Bronchial epithelial cell (primary cell): ENCODE data around the gene BCL2L1. TPM values are rescaled to one million over a fixed set of nuclear protein-coding genes. Genes with fewer than 3 reads are reported as not detected.

Experiments used
- DNase-seq: peaks from one replicate; pipeline ENCODE4 v3.0.0-alpha.2; 2010; ENCODE audit warnings: low read depth
- FAIRE-seq: peaks from 2 replicates; lab custom pipeline; 2011; peaks lifted over from hg19 to GRCh38; lab: Jason Lieb, UNC
- H3K27me3 ChIP-seq: 2 replicates; pipeline ENCODE4 v1.5.1; 2011; ENCODE audit warnings: low read length; ENCODE audit not compliant: control insufficient read depth, insufficient read depth
- H3K36me3 ChIP-seq: 2 replicates; pipeline ENCODE4 v1.5.1; 2011; ENCODE audit warnings: low read length; ENCODE audit not compliant: control insufficient read depth, insufficient read depth
- H3K4me3 ChIP-seq: 2 replicates; pipeline ENCODE4 v1.5.1; 2011; ENCODE audit warnings: mild to moderate bottlenecking, low read depth, low read length, control low read depth
- total RNA-seq: library from RNA; depleted of rRNA; stranded (reverse); fragments of >200 nt; gene quantifications from 2 replicates; pipeline ENCODE4 v1.2.1, GENCODE V29; 2014
- TF ChIP-seq, protein P1 (sequence below): IDR thresholded peaks from 2 replicates; pipeline ENCODE4 v1.5.1; 2011; ENCODE audit warnings: mild to moderate bottlenecking, moderate library complexity, low read length, control low read depth, inconsistent platforms; ENCODE audit not compliant: insufficient read depth, severe bottlenecking

BCL2L1 gene
- total RNA-seq, 1 donor from 2014 or later, result 93.5 TPM

DNA sequence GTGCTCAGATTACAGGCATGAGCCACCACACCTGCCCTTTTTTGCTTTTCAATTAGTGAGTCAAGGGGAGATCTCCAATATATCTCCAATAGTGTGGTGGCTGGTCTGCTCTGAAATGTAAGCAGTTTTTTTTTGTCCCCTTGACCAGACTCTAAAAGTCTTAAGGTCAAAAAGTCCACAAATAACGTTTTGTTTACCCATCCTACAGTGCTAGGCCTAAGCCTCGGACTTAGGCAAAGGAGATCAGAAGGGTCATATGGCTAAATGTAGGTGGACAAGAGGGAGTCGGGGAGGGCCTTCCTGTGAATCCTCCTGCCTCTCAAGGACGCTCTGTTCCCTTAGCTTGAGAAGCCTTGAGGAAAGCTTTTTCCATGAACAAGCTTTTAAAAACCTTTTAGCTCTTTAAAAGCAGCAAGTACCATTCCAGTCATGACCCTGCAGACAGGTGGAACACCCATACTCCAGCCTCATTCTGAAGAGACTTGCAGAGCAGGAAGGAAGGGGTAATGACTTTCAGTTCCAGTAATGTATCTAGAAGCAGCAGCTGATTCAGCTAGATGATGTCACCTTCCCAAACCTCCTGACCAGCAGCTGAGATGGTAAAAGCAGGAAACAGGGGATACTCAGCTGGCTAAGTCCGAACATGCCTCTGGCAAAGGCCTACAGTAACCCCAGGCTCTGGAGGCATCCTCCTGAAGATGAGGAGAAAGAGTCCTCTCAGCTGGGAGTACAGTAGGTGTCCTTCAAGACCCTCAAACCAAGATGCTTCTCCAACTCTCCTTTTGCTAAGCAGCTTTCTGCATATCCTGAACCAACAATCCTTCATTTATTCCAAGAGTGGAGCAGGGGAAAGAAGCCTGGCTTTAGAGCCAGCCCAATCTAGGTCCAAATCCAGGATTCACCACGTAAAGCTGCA lies 23.6 kb downstream of the BCL2L1 start:
- TF ChIP-seq, protein P1, sequence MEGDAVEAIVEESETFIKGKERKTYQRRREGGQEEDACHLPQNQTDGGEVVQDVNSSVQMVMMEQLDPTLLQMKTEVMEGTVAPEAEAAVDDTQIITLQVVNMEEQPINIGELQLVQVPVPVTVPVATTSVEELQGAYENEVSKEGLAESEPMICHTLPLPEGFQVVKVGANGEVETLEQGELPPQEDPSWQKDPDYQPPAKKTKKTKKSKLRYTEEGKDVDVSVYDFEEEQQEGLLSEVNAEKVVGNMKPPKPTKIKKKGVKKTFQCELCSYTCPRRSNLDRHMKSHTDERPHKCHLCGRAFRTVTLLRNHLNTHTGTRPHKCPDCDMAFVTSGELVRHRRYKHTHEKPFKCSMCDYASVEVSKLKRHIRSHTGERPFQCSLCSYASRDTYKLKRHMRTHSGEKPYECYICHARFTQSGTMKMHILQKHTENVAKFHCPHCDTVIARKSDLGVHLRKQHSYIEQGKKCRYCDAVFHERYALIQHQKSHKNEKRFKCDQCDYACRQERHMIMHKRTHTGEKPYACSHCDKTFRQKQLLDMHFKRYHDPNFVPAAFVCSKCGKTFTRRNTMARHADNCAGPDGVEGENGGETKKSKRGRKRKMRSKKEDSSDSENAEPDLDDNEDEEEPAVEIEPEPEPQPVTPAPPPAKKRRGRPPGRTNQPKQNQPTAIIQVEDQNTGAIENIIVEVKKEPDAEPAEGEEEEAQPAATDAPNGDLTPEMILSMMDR, result no peak
- FAIRE-seq (no peak), DNase-seq (peak; percentile 100)
- peaks cover 10% of the 10 kb centered on the region for H3K36me3 ChIP-seq
- no peak overlapping the region for H3K4me3 ChIP-seq
- H3K27me3 ChIP-seq, result no peaks in the 10 kb centered on the region

DNA sequence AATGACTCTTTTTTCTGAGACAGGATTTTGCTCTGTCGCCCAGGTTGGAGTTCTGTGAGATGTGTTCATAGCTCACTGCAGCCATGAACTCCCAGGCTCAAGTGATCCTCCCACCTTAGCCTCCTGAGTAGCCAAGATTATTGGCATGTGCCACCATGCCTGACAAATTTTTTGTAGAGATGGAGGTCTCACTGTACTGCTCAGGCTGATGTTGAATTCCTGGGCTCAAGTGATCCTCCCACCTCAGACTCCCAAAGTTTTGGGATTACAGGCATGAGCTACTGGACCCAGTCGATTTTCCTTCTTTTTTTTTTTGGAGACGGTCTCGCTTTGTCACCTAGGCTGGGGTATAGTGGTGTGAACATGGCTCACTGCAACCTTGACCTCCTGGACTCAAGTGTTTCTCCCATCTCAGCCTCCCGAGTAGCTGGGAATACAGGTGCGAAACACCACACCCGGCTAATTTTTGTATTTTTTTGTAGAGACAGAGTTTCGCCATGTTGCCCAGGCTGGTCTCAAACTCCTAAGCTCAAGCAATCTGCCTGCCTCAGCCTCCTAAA lies 24.3 kb downstream of the BCL2L1 start:
- TF ChIP-seq, protein P1, result no peak
- no peak for DNase-seq
- H3K27me3 ChIP-seq, result no peaks in the 10 kb centered on the region
- no peak for FAIRE-seq
- peaks cover 12% of the 10 kb centered on the region for H3K36me3 ChIP-seq
- no peak overlapping the region for H3K4me3 ChIP-seq

DNA sequence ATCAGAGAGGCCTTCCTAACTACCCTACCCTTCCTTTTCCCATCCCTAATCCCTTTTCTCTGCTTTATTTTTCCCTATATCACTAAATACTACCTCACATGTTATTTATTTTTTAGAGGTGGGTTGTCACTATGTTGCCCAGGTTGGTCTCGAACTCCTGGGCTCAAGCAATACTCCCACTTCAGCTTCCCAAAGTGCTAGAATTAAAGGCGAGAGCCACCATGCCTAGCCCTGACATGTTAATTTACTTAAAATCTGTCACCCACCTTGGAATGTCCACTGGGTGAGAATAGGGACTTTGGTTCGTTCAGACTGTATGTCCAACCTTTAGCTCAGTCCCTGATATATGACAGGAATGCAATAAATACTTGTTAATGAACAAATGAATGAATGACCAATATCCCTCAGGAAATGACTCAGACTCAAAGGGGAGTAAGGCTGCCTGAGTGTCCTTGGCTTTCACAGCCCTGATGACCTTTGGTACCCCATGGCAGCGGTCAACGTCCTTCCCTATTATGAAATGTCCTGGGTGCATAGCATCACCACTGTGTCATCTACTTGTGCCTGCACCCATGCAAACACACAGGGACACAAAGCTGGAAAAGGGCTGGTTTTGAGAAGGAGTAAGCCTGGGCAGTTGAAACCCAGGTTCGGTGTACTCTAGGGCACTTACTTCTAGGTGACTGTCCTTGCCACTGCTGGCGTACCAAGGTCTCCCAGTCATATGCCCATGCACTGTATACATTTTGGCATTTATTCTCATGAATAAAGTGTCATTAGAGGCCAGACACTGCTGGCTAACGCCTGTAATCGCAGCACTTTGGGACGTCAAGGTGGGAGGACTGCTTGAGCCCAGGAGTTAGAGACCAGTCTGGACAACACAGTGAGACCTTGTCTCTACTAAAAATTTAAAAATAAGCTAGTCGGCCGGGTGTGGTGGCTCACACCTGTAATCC lies 26.5 kb downstream of the BCL2L1 start:
- FAIRE-seq (no peak), DNase-seq (peak; percentile 48)
- TF ChIP-seq, protein P1, result no peak
- no peaks in the 10 kb centered on the region for H3K27me3 ChIP-seq
- peaks cover 15% of the 10 kb centered on the region for H3K36me3 ChIP-seq
- H3K4me3 ChIP-seq, result no peak overlapping the region

DNA sequence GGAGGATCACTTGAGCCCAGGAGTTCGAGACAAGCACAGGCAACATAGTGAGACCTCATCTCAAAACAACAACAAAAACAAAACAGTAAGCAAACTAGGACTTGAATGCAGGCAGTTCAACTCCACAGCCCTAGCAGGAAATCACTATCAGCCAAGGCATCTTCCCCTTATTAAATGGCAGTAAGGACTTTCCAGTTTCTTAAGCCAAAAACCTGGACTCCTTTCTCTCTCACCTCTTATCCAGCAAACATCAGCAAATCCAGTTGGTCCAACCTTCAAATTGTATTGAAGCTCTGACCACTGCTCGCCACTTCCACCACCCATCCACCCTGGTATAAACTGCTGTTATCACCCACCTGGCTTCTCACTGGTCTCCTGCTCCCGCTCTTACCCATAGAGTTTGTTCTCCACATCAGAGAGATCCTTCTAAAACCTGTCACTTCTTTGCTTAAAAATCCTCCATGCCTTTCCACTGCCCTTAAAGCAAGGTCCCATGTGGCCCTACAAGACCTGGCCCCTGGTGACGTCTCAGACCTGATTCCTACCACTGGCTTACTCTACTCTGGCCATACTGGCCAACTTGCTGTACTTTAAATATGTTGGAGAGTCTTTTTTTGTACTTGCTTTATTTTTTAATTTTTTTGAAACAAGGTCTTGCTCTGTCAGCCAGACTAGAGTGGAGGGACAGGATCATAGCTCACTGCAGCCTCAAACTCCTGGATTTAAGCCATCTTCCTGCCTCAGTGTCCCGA lies 27.6 kb downstream of the BCL2L1 start:
- Histone ChIP-seq H3K27me3 (no peaks in the 10 kb centered on the region), H3K4me3 (no peak overlapping the region), H3K36me3 (peaks cover 15% of the 10 kb centered on the region)
- TF ChIP-seq, protein P1, result no peak
- DNase-seq, result no peak
- FAIRE-seq, result no peak
